K562 (cell line): ENCODE measurements around the gene DIAPH1.

Experiments
- CHD4 ChIP-seq: fragments of 200-600 bp; sonication (generic); IDR thresholded peaks from 3 replicates; pipeline ENCODE4 v1.6.1; 2012; ENCODE audit warnings: low read depth, mild to moderate bottlenecking, mixed read lengths, low read length, inconsistent platforms; ENCODE audit not compliant: insufficient read depth, insufficient replicate concordance, poor library complexity, severe bottlenecking
- MAFG ChIP-seq: fragments of 450-650 bp; conservative IDR thresholded peaks from 2 replicates; pipeline ENCODE4 v1.6.1; 2016; ENCODE audit warnings: missing genetic modification characterization, missing compliant biosample characterization
- MEIS2 ChIP-seq: fragments of 450-650 bp; IDR thresholded peaks from 2 replicates; pipeline ENCODE4 v1.6.1; 2014; ENCODE audit warnings: mild to moderate bottlenecking; ENCODE audit not compliant: partially characterized antibody
- TEAD1 ChIP-seq, 2 experiments: fragments of 450-650 bp in 1 of 2; sonication (generic) in 1 of 2; formaldehyde crosslinking; IDR thresholded peaks; 2 replicates each; pipeline versions ENCODE4 v1.4.0 to v1.8.0; 2020 to 2022; ENCODE audit warnings: mild to moderate bottlenecking in 2 of 2, missing genetic modification reagents in 1 of 2
- XRCC4 ChIP-seq: IDR thresholded peaks from one replicate; pipeline ENCODE4 v1.6.1; 2011; ENCODE audit not compliant: insufficient read depth, insufficient read length; ENCODE audit errors: extremely low read depth
- TF ChIP-seq, protein P1 (sequence below): sonication (generic); formaldehyde crosslinking; IDR thresholded peaks from 2 replicates; pipeline ENCODE4 v1.8.0; 2023; ENCODE audit warnings: mild to moderate bottlenecking, missing genetic modification reagents
- TF ChIP-seq, protein P2 (sequence below), 3 experiments: IDR thresholded peaks in 2 of 3; conservative IDR thresholded peaks in 1 of 3; 2 replicates each; pipeline ENCODE4 v1.5.1; 2011 to 2012; ENCODE audit warnings: low read length in 3 of 3, mild to moderate bottlenecking in 3 of 3, control low read depth in 2 of 3, improper control_type of control experiment in 1 of 3, inconsistent platforms in 1 of 3, low read depth in 1 of 3, mixed read lengths in 1 of 3, moderate library complexity in 1 of 3; ENCODE audit not compliant: insufficient read depth in 2 of 3

DNA sequence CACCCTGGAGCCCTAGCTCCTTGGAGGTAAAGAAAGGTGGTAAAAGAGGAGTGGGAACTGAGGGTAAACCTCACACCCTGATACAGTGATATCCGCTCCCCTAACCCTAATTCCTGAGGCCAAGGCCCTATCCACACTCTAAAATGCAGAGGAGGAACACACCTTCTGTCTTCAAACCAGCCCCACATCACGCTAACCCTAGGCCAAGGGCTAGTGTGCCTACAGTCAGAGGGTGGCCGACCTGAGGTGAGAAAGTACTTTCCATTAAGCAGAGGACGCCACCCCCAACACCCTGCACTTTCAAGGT is 17.3 kb upstream of the DIAPH1 start:
- TF ChIP-seq, protein P1, sequence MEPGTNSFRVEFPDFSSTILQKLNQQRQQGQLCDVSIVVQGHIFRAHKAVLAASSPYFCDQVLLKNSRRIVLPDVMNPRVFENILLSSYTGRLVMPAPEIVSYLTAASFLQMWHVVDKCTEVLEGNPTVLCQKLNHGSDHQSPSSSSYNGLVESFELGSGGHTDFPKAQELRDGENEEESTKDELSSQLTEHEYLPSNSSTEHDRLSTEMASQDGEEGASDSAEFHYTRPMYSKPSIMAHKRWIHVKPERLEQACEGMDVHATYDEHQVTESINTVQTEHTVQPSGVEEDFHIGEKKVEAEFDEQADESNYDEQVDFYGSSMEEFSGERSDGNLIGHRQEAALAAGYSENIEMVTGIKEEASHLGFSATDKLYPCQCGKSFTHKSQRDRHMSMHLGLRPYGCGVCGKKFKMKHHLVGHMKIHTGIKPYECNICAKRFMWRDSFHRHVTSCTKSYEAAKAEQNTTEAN (CRISPR knock-in tag): peak; percentile 67; the same call in 1 of the 2 replicates
- no peak for TF ChIP-seq CHD4
- TF ChIP-seq, protein P2, sequence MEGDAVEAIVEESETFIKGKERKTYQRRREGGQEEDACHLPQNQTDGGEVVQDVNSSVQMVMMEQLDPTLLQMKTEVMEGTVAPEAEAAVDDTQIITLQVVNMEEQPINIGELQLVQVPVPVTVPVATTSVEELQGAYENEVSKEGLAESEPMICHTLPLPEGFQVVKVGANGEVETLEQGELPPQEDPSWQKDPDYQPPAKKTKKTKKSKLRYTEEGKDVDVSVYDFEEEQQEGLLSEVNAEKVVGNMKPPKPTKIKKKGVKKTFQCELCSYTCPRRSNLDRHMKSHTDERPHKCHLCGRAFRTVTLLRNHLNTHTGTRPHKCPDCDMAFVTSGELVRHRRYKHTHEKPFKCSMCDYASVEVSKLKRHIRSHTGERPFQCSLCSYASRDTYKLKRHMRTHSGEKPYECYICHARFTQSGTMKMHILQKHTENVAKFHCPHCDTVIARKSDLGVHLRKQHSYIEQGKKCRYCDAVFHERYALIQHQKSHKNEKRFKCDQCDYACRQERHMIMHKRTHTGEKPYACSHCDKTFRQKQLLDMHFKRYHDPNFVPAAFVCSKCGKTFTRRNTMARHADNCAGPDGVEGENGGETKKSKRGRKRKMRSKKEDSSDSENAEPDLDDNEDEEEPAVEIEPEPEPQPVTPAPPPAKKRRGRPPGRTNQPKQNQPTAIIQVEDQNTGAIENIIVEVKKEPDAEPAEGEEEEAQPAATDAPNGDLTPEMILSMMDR (IDR thresholded peaks at IDR 0.05 in 2 of 3, conservative IDR thresholded peaks at IDR 0.05 in 1 of 3; ENCODE audit: insufficient read depth in 2 of 3, low read depth in 1 of 3, low read length in 3 of 3): no peak
- no peak for TF ChIP-seq XRCC4
- no peak for TF ChIP-seq MAFG (tag)
- no peak for TF ChIP-seq TEAD1 (CRISPR knock-in tag; IDR thresholded peaks at IDR 0.05)
- no peak for TF ChIP-seq MEIS2
